NOMO-1 treated with DMSO at 0.1 percent for 48 hours (cell line): ENCODE data around the gene KCTD11.
A peak's percentile ranks its signal among the peaks of the same experiment; 100 is the strongest.

ENCODE experiments used
- DNase-seq: peaks from one replicate; lab custom pipeline; 2025; ENCODE audit not compliant: unreplicated experiment; lab: John Stamatoyannopoulos, UW

The KCTD11 gene

DNA sequence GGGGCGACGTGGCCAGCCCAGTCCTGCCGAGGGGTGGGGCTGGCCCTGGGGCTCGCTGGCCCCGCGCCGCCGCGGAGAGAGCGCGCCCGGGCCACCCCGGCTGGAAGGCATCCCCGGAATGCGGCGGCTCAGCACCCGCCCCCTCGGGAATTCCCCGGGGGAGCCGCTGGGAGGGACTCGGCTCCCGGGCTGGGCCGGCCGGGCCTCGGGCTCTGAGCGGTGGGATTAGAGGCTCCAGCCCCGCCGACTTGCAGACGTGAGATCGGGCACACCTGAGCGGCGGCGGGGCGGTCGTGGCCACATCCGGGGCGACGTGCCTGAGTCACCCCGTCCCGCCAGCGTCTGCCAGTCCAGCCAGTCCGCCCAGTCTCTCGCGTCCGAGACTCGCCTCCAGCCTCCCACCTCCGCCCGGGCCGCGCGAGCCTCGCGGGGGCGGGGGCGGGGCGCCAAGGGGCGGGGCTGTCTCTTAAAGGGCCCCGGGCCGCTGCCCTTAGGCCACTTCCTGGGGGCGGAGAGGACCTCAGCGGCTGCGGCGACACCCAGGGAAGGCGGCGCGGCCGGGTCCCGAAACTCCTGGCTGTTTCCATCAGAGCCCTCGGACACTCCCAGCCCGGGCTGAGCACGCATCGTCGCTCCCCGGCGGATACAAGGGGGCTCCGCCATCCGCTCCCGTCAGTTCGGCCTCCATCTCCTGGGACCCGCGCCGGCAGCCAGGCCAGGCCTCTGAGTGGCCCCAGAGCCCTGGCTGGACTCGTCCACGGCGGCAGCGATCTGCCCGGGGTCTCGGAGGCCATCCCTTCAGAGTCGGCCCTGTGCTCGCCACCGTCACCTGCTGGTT lies at the start of gene KCTD11:
KCTD11 (plus strand) TSS at position 498 of the 838 bp plus-strand sequence.
- peak; percentile 12 for DNase-seq

DNA sequence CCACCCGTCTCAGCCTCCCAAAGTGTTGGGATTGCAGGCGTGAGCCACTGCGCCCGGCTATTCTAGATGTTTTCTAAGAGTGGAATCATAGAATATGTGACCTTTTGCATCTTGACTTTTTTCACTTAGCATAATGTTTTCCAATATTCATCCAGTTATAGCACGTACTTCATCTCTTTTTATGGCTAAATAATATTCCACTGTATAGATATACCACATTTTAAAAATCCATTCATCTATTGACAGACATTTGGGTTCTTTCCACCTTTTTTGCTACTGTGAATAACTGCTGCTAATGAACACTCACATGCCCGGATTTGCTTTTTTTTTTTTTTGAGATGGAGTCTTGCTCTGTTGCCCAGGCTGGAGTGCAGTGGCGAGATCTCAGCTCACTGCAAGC lies 47.8 kb upstream of the KCTD11 start:
- no peak for DNase-seq

DNA sequence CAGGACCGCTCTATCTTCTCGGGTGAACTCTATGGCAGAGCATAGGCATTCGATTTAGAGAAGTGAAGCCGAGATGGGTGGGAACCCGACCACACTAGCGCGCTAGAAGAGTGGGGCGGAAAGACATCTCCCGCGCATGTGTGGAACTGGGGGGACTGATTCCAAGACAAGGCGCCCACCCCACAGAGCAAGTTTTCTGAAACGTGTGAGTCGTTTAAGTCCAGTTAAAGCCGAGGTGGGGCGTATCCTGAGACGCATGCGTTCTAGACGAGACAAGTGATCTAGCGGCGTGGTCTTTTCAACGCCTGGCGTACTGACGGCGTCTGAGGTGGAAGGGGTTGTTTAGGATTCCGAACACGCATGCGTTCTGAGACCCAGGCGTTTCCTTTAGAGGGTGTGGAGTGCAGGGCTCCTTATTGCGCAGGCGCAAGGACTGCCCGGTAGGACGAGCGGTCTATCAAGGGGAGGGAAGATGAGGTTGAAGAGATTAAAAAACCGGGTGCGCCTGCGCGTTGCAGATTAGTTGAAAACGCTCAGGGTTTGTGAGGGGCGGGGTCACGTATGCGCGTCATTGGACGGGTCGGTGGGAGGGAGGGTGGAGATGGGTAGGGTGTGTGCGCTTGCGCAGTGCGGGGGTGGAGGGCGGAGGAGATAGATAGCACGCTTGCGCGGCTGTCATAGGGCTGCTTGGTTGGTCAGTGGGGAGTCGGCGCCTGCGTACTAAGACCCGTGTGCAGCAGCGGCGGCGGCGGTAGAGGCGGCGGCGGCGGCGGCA lies 44.9 kb upstream of the KCTD11 start, which contains the start of gene EIF5A:
EIF5A (plus strand) TSS at position 718 of the 775 bp plus-strand sequence. CDS start 2,008 bp downstream, outside the sequence.
- DNase-seq = peak; percentile 100

DNA sequence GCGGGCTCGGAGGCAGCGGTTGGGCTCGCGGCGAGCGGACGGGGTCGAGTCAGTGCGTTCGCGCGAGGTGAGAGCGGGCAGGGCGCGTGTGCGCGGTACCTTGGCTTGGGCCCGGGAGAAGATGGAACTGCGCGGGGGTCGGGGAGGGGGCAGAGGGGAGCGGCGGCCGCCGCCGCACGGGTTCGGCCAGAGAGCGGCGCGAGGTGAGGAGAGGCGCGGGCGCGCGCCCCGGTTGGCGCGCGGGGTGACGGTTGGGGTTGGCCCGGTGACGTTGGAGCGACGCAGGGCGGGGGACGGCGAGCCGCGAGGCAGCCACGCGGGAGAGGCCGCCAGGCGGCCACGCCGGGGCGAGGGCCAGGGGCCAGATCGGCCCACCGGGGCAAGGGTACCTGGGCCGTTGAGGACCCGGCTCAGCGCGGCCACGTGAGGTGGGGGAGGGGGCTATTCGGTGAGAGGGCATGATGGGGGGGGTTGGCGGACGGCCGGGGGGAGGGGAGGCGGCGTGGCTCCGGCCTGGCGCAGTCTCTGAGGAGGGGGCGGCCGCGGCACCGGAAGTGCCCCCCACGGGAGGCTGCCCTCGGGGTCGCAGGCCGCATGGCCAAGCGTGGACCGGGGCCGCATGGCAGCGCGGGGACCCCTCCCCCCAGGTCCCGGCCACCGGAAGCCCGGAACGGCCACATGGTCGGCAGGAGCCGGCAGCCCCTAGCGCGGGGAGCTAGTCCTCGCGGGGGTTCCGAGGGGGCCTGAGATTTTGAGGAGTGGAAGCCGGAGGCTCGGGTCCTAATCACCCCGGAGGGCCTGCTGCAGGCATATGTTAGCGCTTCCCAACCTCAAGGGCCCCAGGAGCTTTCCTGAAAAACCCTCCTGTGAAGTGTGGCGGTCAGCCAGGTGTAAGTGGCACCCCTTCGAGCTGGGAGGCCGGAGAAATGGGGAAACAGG lies 44.0 kb upstream of the KCTD11 start:
- peak; percentile 39 for DNase-seq

DNA sequence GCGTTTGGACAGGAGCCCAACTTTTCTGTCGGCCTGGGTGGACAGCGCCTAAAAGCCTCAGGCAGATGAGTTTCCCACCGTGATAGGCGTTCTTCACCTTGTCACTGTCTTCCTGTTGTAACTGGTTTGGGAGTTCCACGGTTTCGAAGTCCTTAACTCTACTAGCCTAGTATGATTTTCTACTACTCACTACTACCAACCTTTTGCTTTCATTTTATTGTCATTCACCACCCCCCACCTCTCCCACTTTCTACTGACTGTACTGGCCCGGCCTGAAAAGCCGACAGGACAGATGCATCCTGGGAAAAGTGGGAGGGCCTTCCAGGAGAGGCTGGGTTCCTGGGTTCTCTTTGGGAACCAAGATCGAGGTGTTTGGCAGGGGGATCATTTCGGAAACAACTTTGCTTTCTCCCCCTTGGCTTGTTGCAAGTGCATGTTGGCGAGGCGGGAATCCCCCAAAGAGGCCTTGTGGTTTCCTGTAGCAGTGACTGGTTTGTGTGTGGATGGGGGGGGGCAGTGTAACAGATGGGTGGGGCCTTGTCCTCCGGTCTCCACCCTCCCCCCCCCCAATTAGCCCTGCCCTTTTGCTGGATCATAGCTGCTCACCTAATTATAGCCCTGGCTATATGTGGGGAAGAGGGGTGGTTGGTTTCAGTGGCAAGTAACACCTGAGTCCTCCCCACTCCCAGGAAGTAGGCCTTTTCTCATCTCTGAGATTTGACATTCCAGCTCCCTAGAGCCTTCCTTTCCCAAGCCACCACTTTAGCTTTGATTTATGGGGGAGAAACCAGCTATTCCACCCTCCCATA lies 43.1 kb upstream of the KCTD11 start:
- peak; percentile 76 for DNase-seq

DNA sequence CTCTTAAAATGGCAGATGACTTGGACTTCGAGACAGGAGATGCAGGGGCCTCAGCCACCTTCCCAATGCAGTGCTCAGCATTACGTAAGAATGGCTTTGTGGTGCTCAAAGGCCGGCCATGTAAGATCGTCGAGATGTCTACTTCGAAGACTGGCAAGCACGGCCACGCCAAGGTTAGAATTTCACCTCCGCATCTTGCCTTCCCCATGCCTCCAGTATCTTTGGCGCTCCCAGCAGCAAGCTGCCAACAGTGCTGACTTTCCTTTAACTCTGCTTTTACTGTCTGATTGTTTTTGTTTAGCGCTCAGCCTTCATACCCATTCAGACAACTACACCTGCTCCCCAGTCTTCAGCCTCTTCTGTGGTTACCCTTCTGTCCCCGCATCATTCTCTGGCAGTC lies 42.3 kb upstream of the KCTD11 start:
- no peak for DNase-seq

DNA sequence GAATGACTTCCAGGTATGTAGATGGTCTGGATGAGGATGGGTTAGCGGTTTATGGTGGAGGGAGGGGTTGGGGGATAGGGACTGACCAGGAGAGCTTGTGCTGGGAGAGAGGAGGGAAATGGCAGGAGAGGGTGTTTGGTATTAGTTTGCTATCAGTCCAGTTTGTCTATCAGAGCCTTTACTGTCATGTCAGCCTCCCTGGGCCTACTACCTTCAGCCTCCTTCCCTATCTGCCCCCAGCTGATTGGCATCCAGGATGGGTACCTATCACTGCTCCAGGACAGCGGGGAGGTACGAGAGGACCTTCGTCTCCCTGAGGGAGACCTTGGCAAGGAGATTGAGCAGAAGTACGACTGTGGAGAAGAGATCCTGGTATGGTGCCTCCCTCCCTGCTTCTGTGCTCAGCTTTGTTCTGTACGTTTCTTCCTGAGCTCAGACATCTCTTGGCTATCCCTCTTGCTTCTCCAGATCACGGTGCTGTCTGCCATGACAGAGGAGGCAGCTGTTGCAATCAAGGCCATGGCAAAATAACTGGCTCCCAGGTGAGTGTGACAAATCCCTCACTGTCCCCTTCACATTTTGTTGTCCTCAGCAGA lies 40.8 kb upstream of the KCTD11 start:
- DNase-seq = no peak

DNA sequence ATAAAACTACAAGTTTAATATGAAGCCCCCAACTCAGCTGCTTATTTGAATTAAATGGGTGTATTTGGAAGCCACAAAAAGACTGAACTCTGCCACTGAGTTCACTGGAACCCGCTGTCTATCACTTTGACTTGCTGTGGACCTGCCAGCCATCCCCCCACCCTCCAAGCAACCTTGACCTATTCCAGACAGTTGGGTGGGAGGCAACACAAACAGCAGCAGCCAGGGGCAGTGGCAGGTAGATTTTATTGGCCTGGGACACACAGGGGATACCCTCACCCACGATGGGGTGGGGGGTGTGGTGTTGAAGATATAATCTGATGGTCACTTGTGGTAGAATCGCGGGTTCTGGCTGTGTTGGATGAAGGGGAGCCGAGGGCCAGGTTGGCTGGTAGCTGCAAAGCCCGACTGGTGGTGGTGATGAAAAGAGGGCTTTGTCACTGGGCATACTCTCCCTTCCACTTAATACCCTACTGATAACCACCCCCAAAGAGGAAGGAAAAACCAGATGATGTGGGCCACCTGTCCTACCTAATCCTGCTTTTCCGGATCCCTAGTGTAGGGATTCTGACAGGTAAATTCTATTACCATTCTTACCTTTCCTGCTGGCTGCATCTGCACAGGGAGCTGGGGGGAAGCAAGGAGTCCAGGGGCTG lies 39.4 kb upstream of the KCTD11 start:
- DNase-seq = no peak

DNA sequence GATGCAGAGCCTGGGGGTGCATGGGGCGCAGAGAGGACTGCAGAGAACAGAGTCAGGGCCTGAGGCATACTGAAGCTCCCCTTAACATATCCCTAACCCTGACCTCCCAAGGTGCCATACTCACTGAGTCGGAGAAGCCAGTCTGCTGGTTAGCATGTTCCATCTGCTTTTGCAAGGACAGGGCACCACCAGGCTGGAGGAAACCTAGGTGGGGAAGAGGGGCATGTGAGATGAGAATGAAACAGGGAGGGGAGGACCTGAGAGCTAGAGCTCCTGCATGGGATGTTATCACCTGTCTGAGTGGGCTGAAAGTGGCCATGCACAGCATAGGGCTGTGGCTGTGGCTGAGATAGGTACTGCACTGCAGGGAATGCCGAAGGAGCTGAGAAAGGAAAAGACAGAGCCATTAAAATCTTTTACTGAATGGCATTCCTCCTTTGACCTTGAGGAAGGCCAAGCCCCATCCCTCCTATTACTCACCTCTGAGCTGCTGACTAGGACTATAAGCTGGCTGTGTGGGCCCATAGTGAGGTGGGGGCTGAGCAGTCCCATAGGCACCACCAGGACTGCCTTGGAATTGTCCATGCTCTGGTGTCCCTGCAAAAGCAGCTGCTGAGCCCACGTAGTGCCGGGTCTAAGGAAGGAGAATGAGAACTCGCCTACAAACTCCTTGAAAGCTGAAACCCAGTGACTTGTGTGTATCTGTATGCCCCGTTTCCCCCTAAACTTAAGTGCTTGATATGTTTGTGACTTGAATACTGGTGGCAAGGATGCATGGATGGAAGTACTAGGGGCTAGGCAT lies 38.7 kb upstream of the KCTD11 start:
- no peak for DNase-seq

DNA sequence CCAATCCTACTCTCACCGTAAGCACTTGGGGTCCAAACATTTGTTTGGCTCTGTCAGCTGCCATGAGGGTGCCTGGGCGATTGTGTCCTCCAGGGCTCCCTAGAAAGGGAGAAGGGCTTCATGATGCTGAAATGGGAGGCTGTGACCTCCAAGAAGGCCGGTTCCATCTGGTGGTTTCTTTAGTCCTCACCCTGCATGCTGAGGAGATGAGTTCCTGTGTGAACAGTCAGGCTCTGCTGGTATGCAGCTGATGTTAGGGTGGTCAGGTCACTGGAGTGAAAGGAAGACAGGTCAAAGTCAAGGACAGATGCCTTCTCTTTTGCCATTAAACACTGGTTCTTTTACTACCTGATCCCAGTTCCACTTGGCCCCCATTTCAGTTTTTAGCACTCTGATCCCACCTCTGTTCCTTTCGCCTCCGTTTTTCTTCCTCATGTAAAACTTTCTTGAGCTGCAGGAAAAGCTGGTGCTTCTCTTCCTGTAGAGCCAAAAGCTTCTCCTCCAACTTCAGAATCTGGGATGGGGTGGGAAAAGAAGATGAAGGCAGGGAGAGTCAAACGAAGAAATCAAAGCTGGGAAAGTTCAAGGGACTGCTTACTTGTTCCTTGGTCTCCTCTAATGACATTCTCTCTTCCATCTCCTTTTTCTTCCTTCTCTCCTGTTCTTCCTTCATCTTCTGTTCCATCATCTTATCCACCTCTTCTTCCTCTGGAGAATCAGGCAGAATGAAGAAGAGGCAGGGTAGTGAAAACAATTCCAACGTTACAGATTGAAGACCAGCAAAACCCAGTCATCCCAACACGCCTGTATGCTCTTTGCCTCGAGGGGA lies 37.9 kb upstream of the KCTD11 start:
- no peak for DNase-seq

DNA sequence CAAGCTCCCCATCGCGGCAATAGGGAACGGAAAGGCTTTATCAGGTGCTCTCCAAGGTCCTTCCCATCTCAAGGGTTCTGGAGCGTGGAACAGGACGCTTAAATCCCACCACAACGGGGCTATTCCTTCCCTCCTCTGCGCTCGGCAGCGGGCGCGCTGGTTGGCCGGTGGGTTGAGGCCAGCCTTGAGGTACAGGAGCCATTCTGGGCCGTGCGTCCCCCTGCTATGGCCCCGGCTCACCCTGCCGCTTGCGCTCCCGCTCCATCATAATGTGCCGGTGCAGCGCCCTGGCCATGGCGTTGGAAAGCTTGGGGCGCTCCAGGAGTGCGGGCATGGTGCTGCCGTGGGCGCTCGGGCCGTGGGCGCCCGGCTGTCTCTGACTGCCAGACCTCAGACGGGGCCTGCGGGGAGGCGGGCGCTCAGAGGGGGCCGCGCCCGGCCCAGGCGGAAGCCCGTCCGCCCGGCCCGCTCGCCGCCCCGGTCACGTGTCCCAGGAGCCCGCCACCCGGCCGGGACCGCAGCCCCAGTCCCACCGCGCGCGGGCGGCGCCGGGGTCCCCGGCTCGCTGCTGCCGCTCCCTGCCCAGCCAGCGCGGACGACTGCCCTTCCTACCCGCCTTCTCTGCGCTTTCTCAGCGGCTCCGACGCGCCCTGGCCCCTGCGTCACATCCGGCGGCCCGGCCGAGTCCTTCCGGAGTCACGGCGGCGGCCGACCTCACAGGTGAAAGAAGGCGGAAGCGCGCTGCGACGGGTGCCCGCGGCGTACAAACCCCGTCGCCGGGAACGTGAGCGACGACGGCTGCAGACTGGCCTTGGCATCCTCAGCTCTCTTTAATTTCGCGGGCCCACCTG lies 37.0 kb upstream of the KCTD11 start, which contains the start of gene GPS2:
GPS2 (minus strand) TSS at position 642 of the 851 bp plus-strand sequence; CDS start at position 334, 308 bp downstream.
- peak; percentile 83 for DNase-seq

DNA sequence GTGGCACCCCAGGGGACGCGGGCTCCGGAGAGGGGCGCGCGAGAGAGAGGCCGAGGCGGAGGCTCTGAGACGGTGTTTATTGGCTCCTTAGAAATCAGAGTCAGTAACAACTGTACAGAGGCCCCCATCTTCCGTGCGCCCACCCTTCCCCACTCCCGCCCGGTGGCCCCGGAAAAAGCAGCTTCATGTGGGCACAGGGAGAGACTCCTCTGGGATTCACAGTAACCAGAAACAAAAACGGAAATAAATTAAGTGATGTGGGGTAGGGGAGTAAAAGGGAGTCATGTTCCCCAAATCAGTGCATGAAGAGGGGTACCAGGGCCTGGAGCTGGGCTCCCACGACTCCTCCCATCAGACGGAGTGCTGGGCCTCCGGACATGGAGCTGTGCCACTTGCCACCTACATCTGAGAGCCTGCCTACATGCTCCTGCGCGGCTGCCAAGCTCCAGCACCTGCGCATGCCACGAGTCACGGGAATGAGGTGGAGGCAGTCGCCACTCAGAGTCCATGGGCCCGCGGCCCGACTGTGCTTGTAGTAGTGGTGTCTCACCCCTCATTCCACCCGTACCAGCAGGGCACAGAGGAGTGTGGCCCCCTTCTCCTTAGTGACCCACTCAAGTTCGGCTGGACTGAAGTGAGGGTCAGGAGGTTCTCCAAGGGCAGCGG lies 36.3 kb upstream of the KCTD11 start:
- DNase-seq = no peak

DNA sequence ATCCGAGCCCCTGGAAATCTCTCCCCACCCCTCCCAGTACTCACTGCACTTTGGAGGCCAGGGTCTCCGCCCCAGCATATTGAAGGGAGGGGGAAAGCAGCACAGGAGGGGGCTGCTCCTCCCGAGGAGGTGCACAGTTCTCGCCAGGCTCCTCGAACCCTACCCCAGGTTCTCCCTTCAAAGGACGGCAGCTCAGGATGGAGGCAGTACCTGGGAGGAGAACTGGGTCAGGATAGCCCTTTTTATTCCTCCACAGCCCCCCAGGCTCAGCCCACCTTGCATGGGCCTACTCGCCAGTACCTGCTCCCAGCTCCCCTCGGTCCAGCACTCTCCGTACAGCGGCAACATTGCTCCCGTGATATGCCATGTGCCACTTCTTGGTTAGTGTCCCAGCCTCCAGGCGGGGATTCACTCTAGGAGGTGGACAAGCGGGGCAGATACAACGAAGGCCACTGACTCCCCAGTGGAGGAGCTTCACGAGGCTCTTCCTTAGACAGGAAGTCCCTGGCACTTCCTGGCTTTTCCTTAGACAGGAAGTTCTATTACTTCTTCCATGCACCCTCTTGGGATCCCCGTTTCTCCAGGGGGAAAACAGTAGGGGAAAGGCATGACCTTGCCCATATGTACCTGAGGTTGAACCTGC lies 34.7 kb upstream of the KCTD11 start:
- no peak for DNase-seq

DNA sequence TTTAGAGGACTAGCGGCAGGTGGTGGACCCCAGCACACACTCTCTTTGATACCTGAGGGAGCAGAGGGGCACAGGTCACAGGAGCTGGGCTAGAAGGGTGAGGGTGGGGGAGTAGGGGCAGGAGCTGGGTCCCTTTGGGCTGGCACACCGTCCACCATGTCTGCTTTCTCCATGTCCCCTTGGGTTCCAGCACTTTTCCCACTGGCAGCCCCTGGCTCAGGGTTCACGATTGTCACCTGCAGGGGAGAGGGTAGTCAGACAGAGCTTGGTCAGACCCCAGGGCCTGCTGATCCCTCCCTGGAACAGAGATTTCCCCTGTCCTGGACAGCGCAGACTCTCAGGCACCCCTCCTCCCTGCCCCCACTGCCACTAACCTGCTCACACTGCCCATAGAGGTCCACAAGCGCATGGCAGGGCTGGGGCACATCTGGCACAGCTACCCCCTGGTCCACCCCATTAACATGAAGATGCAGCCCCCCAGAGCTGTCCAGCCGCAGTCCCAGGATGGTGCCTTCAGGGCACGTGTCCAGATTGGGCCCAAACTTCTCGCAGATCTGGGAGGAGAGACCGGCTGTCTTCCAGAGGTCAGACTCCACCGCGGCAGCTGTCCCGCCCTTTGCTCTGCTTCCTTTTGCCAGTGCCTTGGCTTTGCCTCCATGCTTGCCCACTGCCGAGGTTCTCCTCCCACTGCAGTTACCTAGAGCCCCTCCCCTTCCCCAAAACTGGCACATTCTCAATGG lies 33.7 kb upstream of the KCTD11 start:
- DNase-seq = no peak

DNA sequence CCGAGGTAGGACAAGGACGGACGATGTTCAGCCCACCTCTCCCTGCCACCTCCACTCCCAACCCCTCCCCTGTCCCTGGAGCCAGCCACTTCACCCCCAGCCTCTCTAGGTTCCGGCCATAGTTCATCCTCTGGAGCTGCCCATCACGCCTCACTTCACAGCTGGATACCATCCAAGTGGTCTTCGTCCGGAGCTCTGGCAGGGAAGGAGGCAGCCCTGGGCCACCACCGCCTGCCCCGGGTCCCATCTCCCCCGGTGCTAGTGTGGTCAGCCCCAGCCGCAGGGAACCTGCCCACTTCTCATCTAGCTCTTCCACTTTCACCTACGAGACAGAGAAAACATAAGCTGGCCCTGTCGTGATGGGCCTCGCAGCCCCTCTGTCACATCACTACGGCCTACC lies 30.5 kb upstream of the KCTD11 start:
- no peak for DNase-seq
